AG08396 (cell line): ENCODE measurements around the gene TRIM60.
"Not testable (repeated sequence)": the region's sequence is repeated elsewhere in the genome, so short reads cannot be mapped to it uniquely, and the experiment has no call there.

ENCODE experiments used
- DNase-seq: peaks from one replicate; pipeline ENCODE4 v3.0.0; 2012; ENCODE audit warnings: low spot score, mixed read lengths

Gene TRIM60

DNA sequence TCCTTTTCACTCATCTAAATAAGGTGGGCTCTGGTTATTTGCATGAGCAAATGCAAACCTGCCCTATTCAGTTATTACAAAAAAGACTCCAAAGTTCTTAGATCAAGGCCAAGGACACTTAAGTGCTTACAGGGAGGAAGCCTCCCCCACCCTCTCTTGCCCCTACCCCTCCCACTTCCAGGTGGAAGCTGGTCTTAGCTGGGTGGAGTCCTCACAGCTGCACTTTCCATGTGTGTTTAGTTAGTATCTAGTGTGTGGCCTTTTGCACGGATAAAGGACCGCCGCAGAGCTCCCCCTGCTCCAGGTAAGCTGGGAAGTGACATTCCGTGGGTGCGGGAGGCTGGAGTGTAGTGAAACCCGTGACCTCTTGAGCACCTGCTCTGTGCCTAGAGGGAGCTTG is 21.8 kb downstream of the TRIM60 start, which contains the start of gene TRIM75:
Gene TRIM75 (plus strand): TSS at position 222 of the 400 bp plus-strand sequence. CDS start 5,282 bp downstream, outside the sequence.
- no peak for DNase-seq

- no peak for DNase-seq
These were observed 23.8 kb downstream of the TRIM60 start for GRCh38 chr4:165055601-165056000.

- no peak for DNase-seq
These were observed 26.9 kb downstream of the TRIM60 start for GRCh38 chr4:165058666-165059065.

DNA sequence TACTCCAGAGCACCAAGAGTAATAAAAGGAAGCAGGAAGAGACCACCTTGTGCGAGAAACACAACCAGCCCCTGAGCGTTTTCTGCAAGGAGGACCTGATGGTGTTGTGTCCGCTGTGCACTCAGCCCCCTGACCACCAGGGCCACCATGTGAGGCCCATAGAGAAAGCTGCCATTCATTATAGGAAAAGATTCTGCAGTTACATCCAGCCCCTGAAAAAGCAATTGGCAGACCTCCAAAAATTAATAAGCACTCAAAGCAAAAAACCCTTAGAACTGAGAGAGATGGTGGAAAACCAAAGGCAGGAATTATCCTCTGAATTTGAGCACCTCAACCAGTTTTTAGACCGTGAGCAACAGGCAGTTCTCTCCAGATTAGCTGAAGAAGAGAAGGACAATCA is 27.6 kb downstream of the TRIM60 start:
- no peak for DNase-seq

GRCh38 chr4:165060938-165061337 is 29.1 kb downstream of the TRIM60 start:
- DNase-seq = no peak

GRCh38 chr4:165070560-165070959 is 38.8 kb downstream of the TRIM60 start:
- no peak for DNase-seq

GRCh38 chr4:165073346-165073745 is 41.5 kb downstream of the TRIM60 start:
- DNase-seq = not testable (repeated sequence)

DNA sequence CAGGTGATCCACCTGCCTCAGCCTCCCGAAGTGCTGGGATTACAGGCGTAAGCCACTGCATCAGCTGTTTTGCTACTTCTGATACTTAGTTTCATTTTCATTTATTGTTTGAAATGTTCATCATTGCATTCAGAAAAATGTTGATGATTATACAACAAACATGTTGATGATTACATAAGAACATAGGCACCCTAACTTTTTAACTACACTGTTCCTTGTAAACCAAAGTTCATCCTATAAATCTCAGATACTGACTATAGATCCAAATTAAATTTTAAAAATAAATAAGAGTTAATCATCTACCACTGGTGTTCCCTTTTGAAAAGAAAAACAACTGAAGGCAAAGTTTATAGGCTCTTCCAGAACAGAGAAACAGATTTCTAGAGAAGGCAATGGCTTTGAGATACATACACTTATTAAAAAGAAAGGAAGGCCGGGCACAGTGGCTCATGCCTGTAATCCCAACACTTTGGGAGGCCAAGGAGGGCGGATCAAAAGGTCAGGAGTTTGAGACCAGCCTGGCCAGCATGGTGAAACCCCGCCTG is 45.3 kb downstream of the TRIM60 start:
- DNase-seq = no peak

GRCh38 chr4:165079476-165079875 is 47.7 kb downstream of the TRIM60 start:
- no peak for DNase-seq

- not testable (repeated sequence) for DNase-seq
These were observed 53.0 kb downstream of the TRIM60 start for GRCh38 chr4:165084787-165085186.

DNA sequence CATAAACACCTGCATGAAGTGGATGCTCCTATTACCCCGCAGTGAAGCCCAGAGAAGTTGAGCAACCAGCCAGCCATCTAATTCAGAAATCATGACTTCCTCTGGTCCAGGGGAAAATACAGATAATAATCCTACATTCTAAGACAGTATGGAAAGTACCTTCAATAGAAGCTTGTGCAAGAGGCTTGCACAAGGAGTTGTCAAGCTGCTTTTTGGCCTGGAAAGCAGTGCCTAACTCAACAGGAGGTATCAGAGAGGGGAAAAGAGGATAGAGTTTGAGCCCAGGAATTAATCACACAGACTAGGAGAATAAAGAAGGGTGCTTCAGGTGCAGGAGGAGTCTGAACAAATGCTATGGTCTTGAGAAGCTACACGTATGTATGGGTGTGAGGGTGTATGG is 54.1 kb downstream of the TRIM60 start:
- no peak for DNase-seq

- DNase-seq = no peak
These were observed 56.6 kb downstream of the TRIM60 start for GRCh38 chr4:165088366-165088765.
